Panc1 (cell line): ENCODE results near the gene KRT76. TPM values are rescaled to one million over a fixed set of nuclear protein-coding genes. Genes with fewer than 3 reads are reported as not detected.

Experiments used
- ATAC-seq: fragments of 200-7000 bp; cut with Tn5 transposase; 2 replicates; pipeline ENCODE4 v1.9.1; 2020; ENCODE audit warnings: mild to moderate bottlenecking, moderate library complexity
- BruUV-seq: library from RNA; stranded (reverse); fragments of 400-500 nt; replicated peaks from 2 replicates; lab custom pipeline; 2021; lab: Mats Ljungman, UMichigan
- CTCF ChIA-PET: fragments of 300-600 bp; sonication (Branson Sonifier 250); formaldehyde crosslinking; loops from one replicate; lab custom pipeline; 2022; ENCODE audit warnings: antibody characterized with exemption; lab: Charles Lee
- POLR2A ChIA-PET: fragments of 300-600 bp; sonication (Branson Sonifier 250); formaldehyde crosslinking; loops from one replicate; lab custom pipeline; 2022; ENCODE audit warnings: antibody characterized with exemption; lab: Charles Lee
- DNase-seq: peaks from one replicate; pipeline ENCODE4 v3.0.0-alpha.2; 2010; ENCODE audit warnings: low read depth, low spot score
- H3K27ac ChIP-seq: 2 replicates; pipeline ENCODE4 v1.5.1; 2011; ENCODE audit warnings: mild to moderate bottlenecking, low read length, inconsistent platforms
- H3K27me3 ChIP-seq: fragments of 200-500 bp; sonication (Bioruptor generic); 2 replicates; pipeline ENCODE4 v1.6.0; 2014; ENCODE audit warnings: low read length, inconsistent platforms; ENCODE audit not compliant: control insufficient read depth, insufficient read depth
- H3K36me3 ChIP-seq: fragments of 200-500 bp; sonication (Bioruptor generic); 2 replicates; pipeline ENCODE4 v1.5.1; 2014; ENCODE audit warnings: inconsistent platforms, mild to moderate bottlenecking, low read length, moderate library complexity; ENCODE audit not compliant: control insufficient read depth, insufficient read depth
- H3K4me1 ChIP-seq: 2 replicates; pipeline ENCODE4 v1.5.1; 2011; ENCODE audit warnings: inconsistent platforms, mild to moderate bottlenecking, low read length, moderate library complexity; ENCODE audit not compliant: control insufficient read depth, insufficient read depth
- H3K4me3 ChIP-seq, 2 experiments: 2 replicates each; pipeline ENCODE4 v1.5.1; 2011 to 2012; ENCODE audit warnings: low read depth in 2 of 2, low read length in 2 of 2, mild to moderate bottlenecking in 2 of 2, inconsistent platforms in 1 of 2, moderate library complexity in 1 of 2
- H3K9me3 ChIP-seq: fragments of 200-500 bp; sonication (Bioruptor generic); 2 replicates; pipeline ENCODE4 v1.5.1; 2014; ENCODE audit warnings: low read depth, mild to moderate bottlenecking, inconsistent platforms, low read length, moderate library complexity; ENCODE audit not compliant: control insufficient read depth, insufficient read depth
- CTCF ChIP-seq: fragments of 450-650 bp; IDR thresholded peaks from 2 replicates; pipeline ENCODE4 v1.5.1; 2017; ENCODE audit warnings: mild to moderate bottlenecking
- POLR2AphosphoS5 ChIP-seq: IDR thresholded peaks from 2 replicates; pipeline ENCODE4 v1.6.1; 2012; ENCODE audit warnings: mild to moderate bottlenecking, low read depth, low read length, moderate library complexity
- REST ChIP-seq, 2 experiments: IDR thresholded peaks; 2 replicates each; pipeline ENCODE4 v1.6.1; 2011 to 2012; ENCODE audit warnings: low read depth in 2 of 2, control low read depth in 1 of 2, low read length in 1 of 2, mild to moderate bottlenecking in 1 of 2, moderate library complexity in 1 of 2; ENCODE audit not compliant: insufficient read depth in 1 of 2
- SIN3A ChIP-seq: IDR thresholded peaks from 2 replicates; pipeline ENCODE4 v1.6.1; 2012; ENCODE audit warnings: low read depth, mild to moderate bottlenecking, low read length, moderate library complexity, borderline replicate concordance; ENCODE audit not compliant: insufficient read depth
- TCF7L2 ChIP-seq: IDR thresholded peaks from 2 replicates; pipeline ENCODE4 v1.6.1; 2011; ENCODE audit warnings: mild to moderate bottlenecking, low read depth, low read length, inconsistent platforms
- in situ Hi-C: cut with HindIII; loops from 2 replicates; pipeline ENCODE4 v1.10.0; 2016; ENCODE audit warnings: low sequenced_read_pairs, low pct_unique_long_range_greater_than_20kb
- intact Hi-C: fragments of 100-400 bp; cut with micrococcal nuclease; formaldehyde crosslinking; loops from one replicate; pipeline ENCODE4 v1.10.0; 2022; ENCODE audit not compliant: unreplicated experiment
- total RNA-seq: library from RNA; stranded (reverse); gene quantifications from one replicate; pipeline ENCODE4 v1.2.1, GENCODE V29; 2021; ENCODE audit not compliant: unreplicated experiment

The KRT76 gene
- total RNA-seq, 1 experiment from 2014 or later, result not detected

GRCh38 chr12:52798671-52799504 lies 21.7 kb upstream of the KRT76 start:
- DNase-seq (peak; percentile 15), ATAC-seq (peak; percentile 90)
- TF ChIP-seq CTCF, result no peak
- TF ChIP-seq TCF7L2, result no peak
- TF ChIP-seq SIN3A, result no peak
- no peak for TF ChIP-seq POLR2AphosphoS5
- no peak for TF ChIP-seq REST (IDR thresholded peaks at IDR 0.05; ENCODE audit: insufficient read depth in 1 of 2, low read depth in 2 of 2, low read length in 1 of 2)
- ChIA-PET CTCF (no interaction called here), POLR2A (no interaction called here)
- H3K9me3 ChIP-seq, result no peaks in the 10 kb centered on the region
- no TSS peak for BruUV-seq
- no peaks in the 10 kb centered on the region for H3K27me3 ChIP-seq
- no peak overlapping the region for H3K4me3 ChIP-seq
- H3K4me1 ChIP-seq, result peaks cover 9% of the 10 kb centered on the region; the same call in 1 of the 2 replicates
- no peaks in the 10 kb centered on the region for H3K36me3 ChIP-seq
- H3K27ac ChIP-seq, result no peak overlapping the region
- intact Hi-C loops (no loop called here), in situ Hi-C loops (no loop called here)

- DNase-seq (no peak), ATAC-seq (no peak)
- CTCF ChIA-PET, result no interaction called here
- Histone ChIP-seq H3K36me3 (no peaks in the 10 kb centered on the region), H3K27ac (no peak overlapping the region), H3K4me1 (peaks cover 9% of the 10 kb centered on the region; the same call in 1 of the 2 replicates), H3K9me3 (no peaks in the 10 kb centered on the region), H3K4me3 (no peak overlapping the region), H3K27me3 (no peaks in the 10 kb centered on the region)
- intact Hi-C loops, result no loop called here
- in situ Hi-C loops, result no loop called here
- POLR2A ChIA-PET, result no interaction called here
- TF ChIP-seq REST (IDR thresholded peaks at IDR 0.05; ENCODE audit: insufficient read depth in 1 of 2, low read depth in 2 of 2, low read length in 1 of 2) (no peak), CTCF (no peak), SIN3A (no peak), TCF7L2 (no peak), POLR2AphosphoS5 (no peak)
- no TSS peak for BruUV-seq
These were observed 21.0 kb upstream of the KRT76 start for GRCh38 chr12:52798003-52798670.
